Measurements from ENCODE around the gene MAPKAP1.

Gene MAPKAP1

DNA sequence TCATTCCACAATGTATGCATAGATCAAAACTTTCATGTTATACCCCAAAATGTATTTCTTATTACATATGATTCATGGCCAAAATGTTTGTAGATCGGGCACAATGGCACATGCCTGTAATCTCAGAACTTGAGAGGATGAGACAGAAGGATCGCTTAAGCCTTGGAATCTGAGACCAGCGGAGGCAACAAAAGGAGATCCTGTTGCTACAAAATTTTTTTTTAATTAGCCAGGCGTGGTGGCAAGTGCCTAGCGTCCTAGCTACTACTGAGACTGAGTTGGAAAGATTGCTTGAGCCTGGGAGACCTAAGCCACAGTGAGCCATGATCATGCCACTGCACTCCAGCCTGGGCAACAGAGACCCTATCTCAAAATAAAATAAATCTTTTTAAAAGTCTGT lies 89.9 kb downstream of the MAPKAP1 start:
- in situ Hi-C loops (cut with HindIII; ENCODE audit: low pct_ligation_motif_present, low sequenced_read_pairs) = no loop called here
- Histone ChIP-seq H3K27ac (no peak overlapping the region), H3K36me3 (replicated peaks) (no peaks in the 10 kb centered on the region), H3K4me3 (ENCODE audit: low read depth, low read length) (no peak overlapping the region), H3K27me3 (replicated peaks) (no peaks in the 10 kb centered on the region)
- DNase-seq = no peak
- TF ChIP-seq, protein P1, sequence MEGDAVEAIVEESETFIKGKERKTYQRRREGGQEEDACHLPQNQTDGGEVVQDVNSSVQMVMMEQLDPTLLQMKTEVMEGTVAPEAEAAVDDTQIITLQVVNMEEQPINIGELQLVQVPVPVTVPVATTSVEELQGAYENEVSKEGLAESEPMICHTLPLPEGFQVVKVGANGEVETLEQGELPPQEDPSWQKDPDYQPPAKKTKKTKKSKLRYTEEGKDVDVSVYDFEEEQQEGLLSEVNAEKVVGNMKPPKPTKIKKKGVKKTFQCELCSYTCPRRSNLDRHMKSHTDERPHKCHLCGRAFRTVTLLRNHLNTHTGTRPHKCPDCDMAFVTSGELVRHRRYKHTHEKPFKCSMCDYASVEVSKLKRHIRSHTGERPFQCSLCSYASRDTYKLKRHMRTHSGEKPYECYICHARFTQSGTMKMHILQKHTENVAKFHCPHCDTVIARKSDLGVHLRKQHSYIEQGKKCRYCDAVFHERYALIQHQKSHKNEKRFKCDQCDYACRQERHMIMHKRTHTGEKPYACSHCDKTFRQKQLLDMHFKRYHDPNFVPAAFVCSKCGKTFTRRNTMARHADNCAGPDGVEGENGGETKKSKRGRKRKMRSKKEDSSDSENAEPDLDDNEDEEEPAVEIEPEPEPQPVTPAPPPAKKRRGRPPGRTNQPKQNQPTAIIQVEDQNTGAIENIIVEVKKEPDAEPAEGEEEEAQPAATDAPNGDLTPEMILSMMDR (IDR thresholded peaks at IDR 0.05; ENCODE audit: low read depth, low read length, missing control alignments) = no peak

DNA sequence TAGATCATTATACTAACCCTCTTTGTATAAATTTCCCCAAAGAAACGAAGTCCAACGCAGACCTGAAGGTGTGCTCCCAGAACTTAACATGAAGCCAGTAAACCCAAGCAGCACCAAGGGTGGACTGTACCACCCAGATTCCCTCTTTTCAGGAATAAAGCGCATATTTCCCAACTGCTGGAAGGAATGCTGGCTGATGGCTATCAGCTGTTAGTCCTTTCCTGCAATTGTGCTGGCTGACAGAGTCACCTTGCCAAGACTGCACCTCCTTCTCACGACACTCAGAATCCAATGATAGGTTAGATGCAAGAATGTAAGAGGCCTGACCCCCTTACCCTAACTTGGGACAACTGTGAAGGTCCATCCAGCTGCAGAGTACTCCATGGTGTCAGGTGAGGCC lies 93.9 kb downstream of the MAPKAP1 start:
- no peak for DNase-seq
- Histone ChIP-seq H3K27me3 (replicated peaks) (no peaks in the 10 kb centered on the region), H3K36me3 (replicated peaks) (no peaks in the 10 kb centered on the region), H3K27ac (no peak overlapping the region), H3K4me3 (ENCODE audit: low read depth, low read length) (no peak overlapping the region)
- in situ Hi-C loops (cut with HindIII; ENCODE audit: low pct_ligation_motif_present, low sequenced_read_pairs) = no loop called here
- TF ChIP-seq, protein P1 (IDR thresholded peaks at IDR 0.05; ENCODE audit: low read depth, low read length, missing control alignments) = no peak

DNA sequence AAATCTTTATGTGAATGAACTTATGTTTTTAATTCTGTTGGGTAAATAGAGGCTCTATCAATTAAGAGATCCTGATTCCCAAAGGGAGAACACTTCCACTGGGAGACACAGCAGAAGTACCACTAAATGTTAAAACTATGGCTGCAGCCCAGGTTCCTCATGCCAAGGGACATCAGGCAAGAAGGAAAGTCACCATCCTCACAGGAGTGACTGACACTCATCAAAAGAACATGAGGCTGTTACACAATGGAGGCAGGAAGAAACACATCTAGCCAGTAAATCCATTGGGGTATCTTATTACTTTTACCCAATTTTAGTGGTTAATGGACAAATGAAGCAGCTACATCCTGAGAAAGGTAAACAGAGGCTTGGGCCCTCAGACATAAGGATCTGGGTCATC lies 94.4 kb downstream of the MAPKAP1 start:
- in situ Hi-C loops (cut with HindIII; ENCODE audit: low pct_ligation_motif_present, low sequenced_read_pairs) = no loop called here
- TF ChIP-seq, protein P1 (IDR thresholded peaks at IDR 0.05; ENCODE audit: low read depth, low read length, missing control alignments) = no peak
- Histone ChIP-seq H3K27me3 (replicated peaks) (no peaks in the 10 kb centered on the region), H3K4me3 (ENCODE audit: low read depth, low read length) (no peak overlapping the region), H3K36me3 (replicated peaks) (no peaks in the 10 kb centered on the region), H3K27ac (no peak overlapping the region)
- no peak for DNase-seq

DNA sequence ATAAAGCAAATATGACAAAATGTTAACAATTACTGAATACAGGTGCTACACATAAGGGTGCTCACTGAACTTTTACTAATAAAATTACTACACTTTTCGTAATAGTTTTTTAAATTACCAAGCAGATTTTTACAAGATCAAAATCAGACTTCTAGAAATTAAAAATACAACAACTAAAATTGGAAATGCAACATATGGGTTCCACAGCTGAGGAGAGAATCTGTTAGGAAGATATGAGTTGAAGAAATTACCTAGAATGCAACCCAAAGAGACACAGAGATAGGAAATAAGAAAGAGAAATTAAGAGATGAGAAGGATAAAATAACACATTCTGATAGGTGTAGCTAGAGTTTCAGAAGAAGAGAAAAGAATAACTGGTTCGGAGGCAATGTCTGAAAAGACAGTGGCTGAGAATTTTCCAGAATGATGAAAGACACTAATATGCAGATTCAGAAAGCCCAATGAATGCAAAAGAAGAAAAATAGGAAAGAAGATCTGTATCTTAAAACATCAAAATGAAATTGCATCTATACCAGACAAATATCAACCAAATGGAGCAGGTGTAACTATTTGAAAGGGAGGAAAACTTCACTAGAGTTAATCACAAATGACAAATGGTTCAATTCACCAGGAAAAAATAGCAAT lies 95.8 kb downstream of the MAPKAP1 start:
- Histone ChIP-seq H3K36me3 (replicated peaks) (no peaks in the 10 kb centered on the region), H3K4me3 (ENCODE audit: low read depth, low read length) (no peak overlapping the region)
- in situ Hi-C loops (cut with HindIII; ENCODE audit: low pct_ligation_motif_present, low sequenced_read_pairs) = no loop called here

DNA sequence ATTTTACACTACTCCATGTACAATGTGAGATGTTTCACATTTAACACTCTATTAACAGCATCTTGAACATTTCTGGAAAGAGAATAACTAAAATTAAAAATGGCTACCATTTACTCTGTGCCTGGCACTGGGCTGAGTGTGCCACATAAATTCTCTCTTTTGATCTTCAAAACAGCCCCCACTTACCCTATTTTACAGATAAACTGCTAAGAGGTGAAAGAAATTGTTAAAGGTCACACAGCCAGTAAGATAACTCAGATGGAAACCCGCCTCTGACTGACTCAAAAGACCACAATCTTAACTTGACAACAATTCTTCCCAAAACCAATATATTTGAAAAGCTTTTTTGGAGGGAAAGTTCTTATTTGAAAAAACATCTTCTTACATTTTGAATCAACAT lies 97.3 kb downstream of the MAPKAP1 start:
- Histone ChIP-seq H3K4me3 (ENCODE audit: low read depth, low read length) (no peak overlapping the region), H3K27ac (no peak overlapping the region), H3K36me3 (replicated peaks) (no peaks in the 10 kb centered on the region), H3K27me3 (replicated peaks) (no peaks in the 10 kb centered on the region)
- TF ChIP-seq, protein P1 (IDR thresholded peaks at IDR 0.05; ENCODE audit: low read depth, low read length, missing control alignments) = no peak
- no peak for DNase-seq
- in situ Hi-C loops (cut with HindIII; ENCODE audit: low pct_ligation_motif_present, low sequenced_read_pairs) = no loop called here

More for the DNA sequence above, 95.8 kb downstream of the MAPKAP1 start:
- TF ChIP-seq, protein P1 (IDR thresholded peaks at IDR 0.05; ENCODE audit: low read depth, low read length, missing control alignments) = no peak
- no peak for DNase-seq
- no peak overlapping the region for H3K27ac ChIP-seq
- H3K27me3 ChIP-seq (replicated peaks) = no peaks in the 10 kb centered on the region
